SK-N-SH (cell line): Measurements from ENCODE around the gene CACNG4.

Source experiments
- GATA2 ChIP-seq: sonication (generic); formaldehyde crosslinking; IDR thresholded peaks from 2 replicates; pipeline ENCODE4 v1.5.0; 2020; ENCODE audit warnings: mild to moderate bottlenecking, missing genetic modification reagents
- NFIC ChIP-seq: IDR thresholded peaks from 2 replicates; pipeline ENCODE4 v1.4.0; 2012; ENCODE audit warnings: borderline replicate concordance
- POLR2AphosphoS5 ChIP-seq: IDR thresholded peaks from 2 replicates; pipeline ENCODE4 v1.6.1; 2012; ENCODE audit warnings: low read depth, low read length
- REST ChIP-seq: IDR thresholded peaks from 2 replicates; pipeline ENCODE4 v1.6.1; 2012; ENCODE audit warnings: mild to moderate bottlenecking, low read depth, low read length, moderate library complexity
- RFX5 ChIP-seq: IDR thresholded peaks from 2 replicates; pipeline ENCODE4 v1.6.1; 2012; ENCODE audit warnings: mild to moderate bottlenecking, improper control_type of control experiment, low read length
- TF ChIP-seq, protein P1 (sequence below): fragments of 200-600 bp; sonication (generic); IDR thresholded peaks from 2 replicates; pipeline ENCODE4 v1.6.1; 2017; ENCODE audit warnings: antibody characterized with exemption, mild to moderate bottlenecking, moderate library complexity

DNA sequence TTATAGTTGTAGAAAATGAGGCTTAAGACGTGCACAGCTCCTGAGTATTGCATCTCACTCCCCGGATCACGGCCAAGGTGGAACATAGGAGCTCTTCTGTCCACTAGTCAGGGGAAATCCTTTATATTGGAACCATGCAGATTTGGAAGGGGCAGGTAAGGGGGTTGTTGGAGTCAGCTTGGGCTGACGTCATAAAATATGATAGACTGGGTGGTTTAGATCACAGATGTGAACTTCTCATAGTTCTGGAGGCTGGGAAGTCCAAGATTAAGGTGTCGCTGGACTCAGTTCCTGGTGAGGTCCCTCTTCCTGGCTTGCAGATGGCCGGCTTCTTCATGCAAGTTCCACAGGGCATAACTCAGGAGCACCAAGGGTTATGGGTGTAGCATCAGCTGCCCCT, 5.6 kb downstream of the CACNG4 start:
- TF ChIP-seq, protein P1, sequence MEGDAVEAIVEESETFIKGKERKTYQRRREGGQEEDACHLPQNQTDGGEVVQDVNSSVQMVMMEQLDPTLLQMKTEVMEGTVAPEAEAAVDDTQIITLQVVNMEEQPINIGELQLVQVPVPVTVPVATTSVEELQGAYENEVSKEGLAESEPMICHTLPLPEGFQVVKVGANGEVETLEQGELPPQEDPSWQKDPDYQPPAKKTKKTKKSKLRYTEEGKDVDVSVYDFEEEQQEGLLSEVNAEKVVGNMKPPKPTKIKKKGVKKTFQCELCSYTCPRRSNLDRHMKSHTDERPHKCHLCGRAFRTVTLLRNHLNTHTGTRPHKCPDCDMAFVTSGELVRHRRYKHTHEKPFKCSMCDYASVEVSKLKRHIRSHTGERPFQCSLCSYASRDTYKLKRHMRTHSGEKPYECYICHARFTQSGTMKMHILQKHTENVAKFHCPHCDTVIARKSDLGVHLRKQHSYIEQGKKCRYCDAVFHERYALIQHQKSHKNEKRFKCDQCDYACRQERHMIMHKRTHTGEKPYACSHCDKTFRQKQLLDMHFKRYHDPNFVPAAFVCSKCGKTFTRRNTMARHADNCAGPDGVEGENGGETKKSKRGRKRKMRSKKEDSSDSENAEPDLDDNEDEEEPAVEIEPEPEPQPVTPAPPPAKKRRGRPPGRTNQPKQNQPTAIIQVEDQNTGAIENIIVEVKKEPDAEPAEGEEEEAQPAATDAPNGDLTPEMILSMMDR: no peak
- TF ChIP-seq POLR2AphosphoS5 (no peak), NFIC (no peak), RFX5 (no peak), GATA2 (no peak), REST (no peak)
